ENCODE measurements around the gene GDF11.

GRCh38 chr12:55722948-55723347 lies 20.0 kb upstream of the GDF11 start:
- TF ChIP-seq MAX (IDR thresholded peaks at IDR 0.05; ENCODE audit: low read depth, low read length): no peak
- TF ChIP-seq CTCF (IDR thresholded peaks at IDR 0.05; ENCODE audit: low read depth, low read length): no peak

Measured in NB4 (cell line).